Mesodermal cell (in vitro differentiated cells): ENCODE data around the gene VPS39.

ENCODE experiments used
- H3K27ac ChIP-seq: 2 replicates; pipeline ENCODE4 v1.7.0; 2013; ENCODE audit warnings: mild to moderate bottlenecking, low read depth, low read length, moderate library complexity; ENCODE audit not compliant: severe bottlenecking
- H3K36me3 ChIP-seq: 2 replicates; pipeline ENCODE4 v1.7.1; 2013; ENCODE audit warnings: mild to moderate bottlenecking, low read length, moderate library complexity; ENCODE audit not compliant: control insufficient read depth, insufficient read depth
- H3K4me1 ChIP-seq: one replicate; pipeline ENCODE4 v1.7.1; 2013; ENCODE audit warnings: mild to moderate bottlenecking, low read length; ENCODE audit not compliant: insufficient read depth, control insufficient read depth, poor library complexity, severe bottlenecking
- H3K4me3 ChIP-seq: 2 replicates; pipeline ENCODE4 v1.7.0; 2013; ENCODE audit warnings: low read length, control low read depth, mild to moderate bottlenecking; ENCODE audit not compliant: insufficient read depth, poor library complexity, severe bottlenecking; ENCODE audit errors: extremely low read depth
- H3K9me3 ChIP-seq: 2 replicates; pipeline ENCODE4 v1.7.1; 2013; ENCODE audit warnings: mild to moderate bottlenecking, low read length, moderate library complexity; ENCODE audit not compliant: control insufficient read depth
- WGBS, 2 experiments: methylation state at CpG; one replicate each; pipeline ENCODE4 v1.1.5; 2013; ENCODE audit warnings: missing lambda C conversion rate in 2 of 2; ENCODE audit not compliant: insufficient coverage in 2 of 2; 5-methylcytosine and 5-hydroxymethylcytosine counted together

Gene VPS39

DNA sequence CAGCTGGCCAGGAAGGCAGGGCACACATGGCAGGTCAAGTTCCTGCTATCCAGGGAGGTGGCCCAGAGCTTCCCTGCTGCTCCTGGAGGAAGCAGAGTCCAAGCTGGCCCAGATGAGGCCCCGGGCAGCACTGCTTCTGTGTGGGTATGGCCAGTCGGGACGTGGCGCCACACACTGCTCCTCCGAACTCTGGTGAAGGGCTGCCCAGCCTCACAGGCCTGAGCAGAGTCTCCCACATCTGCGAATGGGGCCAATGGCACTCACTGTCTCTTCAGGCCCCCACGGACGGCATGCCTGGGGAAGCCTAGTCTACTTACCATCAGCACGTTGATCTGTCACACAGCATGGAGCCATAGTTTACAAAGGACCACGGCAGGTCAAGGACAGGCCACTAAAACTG, 49.2 kb downstream of the VPS39 start:
- no peak overlapping the region for H3K4me3 ChIP-seq
- no peaks in the 10 kb centered on the region for H3K9me3 ChIP-seq
- H3K4me1 ChIP-seq = peaks cover 13% of the 10 kb centered on the region
- H3K36me3 ChIP-seq = peaks cover 57% of the 10 kb centered on the region
- H3K27ac ChIP-seq = no peak overlapping the region
- 94 to 97% methylated on average over 9 to 10 of the region's 10 CpGs for WGBS, 2 experiments

DNA sequence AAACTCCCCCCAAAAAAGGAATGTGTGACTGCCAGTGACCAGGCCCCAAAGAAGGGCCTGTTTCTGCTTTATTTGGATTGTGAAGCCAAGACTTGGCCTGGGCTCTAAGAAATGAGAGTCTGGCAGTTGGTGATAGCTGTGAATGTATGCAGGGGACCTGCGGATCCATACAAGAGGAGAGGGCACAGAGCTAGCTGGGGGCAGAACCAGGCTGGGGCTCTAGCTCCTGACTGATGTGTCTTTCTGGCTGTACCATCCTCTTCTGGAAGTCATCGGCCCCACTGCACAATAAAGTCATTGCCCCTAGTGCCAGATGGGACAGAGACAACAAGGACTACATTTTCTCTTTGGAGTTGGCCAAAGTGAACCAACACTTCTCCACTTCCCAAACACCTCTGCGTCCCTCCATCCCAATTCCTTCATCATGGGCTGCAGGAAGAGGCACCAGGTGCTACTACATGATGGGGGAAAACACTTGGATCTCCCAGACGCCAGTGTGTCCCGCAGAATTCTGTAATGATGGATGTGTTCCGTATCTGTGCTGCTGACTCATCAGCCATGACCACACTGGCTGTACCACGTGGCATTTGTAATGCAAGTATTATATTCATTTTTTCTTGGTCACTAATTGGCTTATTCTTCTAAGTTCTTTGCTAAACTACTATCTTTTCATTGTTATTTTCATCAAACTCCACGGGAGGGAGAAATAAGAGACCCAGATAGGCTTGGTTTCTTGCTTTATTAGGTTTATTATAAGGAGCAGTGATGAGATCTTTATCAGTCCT, 49.9 kb downstream of the VPS39 start:
- H3K36me3 ChIP-seq = peaks cover 49% of the 10 kb centered on the region
- 92 to 97% methylated on average over 3 to 5 of the region's 8 CpGs for WGBS, 2 experiments

GRCh38 chr15:42157381-42157780, 50.7 kb downstream of the VPS39 start:
- Histone ChIP-seq H3K4me3 (no peak overlapping the region), H3K9me3 (no peaks in the 10 kb centered on the region), H3K27ac (no peak overlapping the region), H3K4me1 (peaks cover 13% of the 10 kb centered on the region), H3K36me3 (peaks cover 41% of the 10 kb centered on the region)
- 93 to 98% methylated on average over 8 of the region's 8 CpGs for WGBS, 2 experiments

More for the DNA sequence above, 49.9 kb downstream of the VPS39 start:
- H3K4me1 ChIP-seq = peaks cover 13% of the 10 kb centered on the region
- H3K9me3 ChIP-seq = no peaks in the 10 kb centered on the region
- H3K4me3 ChIP-seq = no peak overlapping the region
- no peak overlapping the region for H3K27ac ChIP-seq

- Histone ChIP-seq H3K36me3 (peaks cover 31% of the 10 kb centered on the region), H3K4me1 (peaks cover 13% of the 10 kb centered on the region), H3K27ac (no peak within 1 kb of the TSS), H3K9me3 (no peaks in the 10 kb centered on the region), H3K4me3 (no peak within 1 kb of the TSS)
- WGBS, 2 experiments = 83 to 84% methylated on average over 7 to 8 of the region's 8 CpGs
Measured at GRCh38 chr15:42156243-42156922, 51.7 kb downstream of the VPS39 start, which contains the start of gene PLA2G4F. PLA2G4F (minus strand) TSS chr15:42156636; CDS start chr15:42156549, 87 bp downstream.

DNA sequence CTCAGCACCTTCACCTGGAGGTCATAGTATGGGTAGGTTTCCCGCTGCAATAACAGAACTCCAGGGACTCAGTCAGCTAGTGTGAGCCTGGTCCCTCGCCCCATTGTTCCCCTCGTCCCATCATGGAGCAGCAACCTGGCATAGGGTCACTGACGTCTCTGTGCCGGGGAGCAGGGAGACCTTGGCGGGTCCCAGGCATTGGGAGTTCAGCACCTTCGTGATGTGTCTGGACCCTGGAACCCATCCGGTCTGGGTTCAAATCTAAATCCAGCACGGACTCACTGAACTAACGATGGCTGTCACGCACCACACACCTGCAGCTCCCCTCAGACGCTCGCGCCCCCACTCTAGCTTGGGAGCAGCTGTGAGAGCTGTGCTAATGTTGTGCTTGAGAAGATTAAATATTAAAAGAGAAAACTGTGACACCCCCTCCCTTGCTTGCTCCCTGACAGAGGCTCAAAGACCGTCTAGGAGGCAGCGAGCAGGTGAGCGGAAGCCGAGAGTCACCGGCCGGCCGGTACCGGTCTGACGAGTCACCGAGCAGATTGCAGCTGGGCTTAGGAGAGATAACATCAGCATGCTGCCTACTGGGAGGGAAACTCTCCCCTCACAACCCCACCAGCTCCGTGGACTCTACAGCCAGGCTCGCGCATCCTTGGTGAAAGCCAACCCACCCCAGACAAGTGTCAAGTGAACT, 52.4 kb downstream of the VPS39 start:
- WGBS, 2 experiments = 91 to 92% methylated on average over 26 to 27 of the region's 27 CpGs
- H3K27ac ChIP-seq = no peak overlapping the region
- H3K4me1 ChIP-seq = peaks cover 13% of the 10 kb centered on the region
- H3K9me3 ChIP-seq = no peaks in the 10 kb centered on the region
- H3K4me3 ChIP-seq = no peak overlapping the region
- H3K36me3 ChIP-seq = peaks cover 24% of the 10 kb centered on the region

GRCh38 chr15:42154956-42155355, 53.1 kb downstream of the VPS39 start:
- H3K27ac ChIP-seq = no peak overlapping the region
- peaks cover 17% of the 10 kb centered on the region for H3K36me3 ChIP-seq
- H3K4me1 ChIP-seq = peaks cover 13% of the 10 kb centered on the region
- H3K4me3 ChIP-seq = no peak overlapping the region
- WGBS, 2 experiments = 94 to 96% methylated on average over 14 of the region's 14 CpGs
- no peaks in the 10 kb centered on the region for H3K9me3 ChIP-seq

- H3K27ac ChIP-seq = no peak overlapping the region
- WGBS, 2 experiments = 94 to 95% methylated on average over 12 to 14 of the region's 16 CpGs
- H3K4me1 ChIP-seq = peaks cover 13% of the 10 kb centered on the region
- peaks cover 11% of the 10 kb centered on the region for H3K36me3 ChIP-seq
- no peak overlapping the region for H3K4me3 ChIP-seq
- no peaks in the 10 kb centered on the region for H3K9me3 ChIP-seq
Measured at GRCh38 chr15:42154212-42154941, 53.7 kb downstream of the VPS39 start.

GRCh38 chr15:42153874-42154211, 54.3 kb downstream of the VPS39 start:
- Histone ChIP-seq H3K4me3 (no peak overlapping the region), H3K4me1 (peaks cover 13% of the 10 kb centered on the region), H3K36me3 (peaks cover 6% of the 10 kb centered on the region), H3K27ac (no peak overlapping the region), H3K9me3 (no peaks in the 10 kb centered on the region)
- WGBS, 2 experiments = 88 to 100% methylated on average over 2 to 4 of the region's 4 CpGs

GRCh38 chr15:42152921-42153698, 55.0 kb downstream of the VPS39 start:
- peaks cover 13% of the 10 kb centered on the region for H3K4me1 ChIP-seq
- no peaks in the 10 kb centered on the region for H3K9me3 ChIP-seq
- 96 to 100% methylated on average over 4 to 5 of the region's 11 CpGs for WGBS, 2 experiments
- H3K4me3 ChIP-seq = no peak overlapping the region
- H3K27ac ChIP-seq = no peak overlapping the region
- H3K36me3 ChIP-seq = no peaks in the 10 kb centered on the region
